HG02943 (cell line): ENCODE data around the gene NOTCH1.

ENCODE experiments used
- ATAC-seq: cut with Tn5 transposase; IDR thresholded peaks from one replicate; pipeline ENCODE4 v1.9.1; 2021; ENCODE audit warnings: mild to moderate bottlenecking, low read depth, moderate library complexity; ENCODE audit not compliant: unreplicated experiment

The NOTCH1 gene

DNA sequence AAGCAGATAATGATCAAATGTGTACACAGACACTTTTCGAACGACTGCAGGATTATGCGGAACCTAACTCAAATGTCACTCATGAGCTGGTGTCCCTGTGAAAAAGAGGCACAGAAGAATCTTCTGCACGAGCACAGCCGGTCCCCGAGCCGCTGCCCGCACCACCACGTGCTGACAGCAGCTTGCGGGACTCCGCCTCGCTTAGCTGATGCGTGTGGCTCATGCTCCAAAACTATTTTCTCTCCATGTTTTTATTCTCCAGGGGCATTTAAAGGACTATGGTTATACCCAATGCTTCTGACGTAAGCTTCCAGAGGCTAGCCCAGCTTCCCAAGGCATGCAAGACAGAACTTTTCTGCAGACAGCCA, 72.5 kb downstream of the NOTCH1 start:
- no peak for ATAC-seq

- no peak for ATAC-seq
Observed at GRCh38 chr9:136472640-136473353, 73.1 kb downstream of the NOTCH1 start.

DNA sequence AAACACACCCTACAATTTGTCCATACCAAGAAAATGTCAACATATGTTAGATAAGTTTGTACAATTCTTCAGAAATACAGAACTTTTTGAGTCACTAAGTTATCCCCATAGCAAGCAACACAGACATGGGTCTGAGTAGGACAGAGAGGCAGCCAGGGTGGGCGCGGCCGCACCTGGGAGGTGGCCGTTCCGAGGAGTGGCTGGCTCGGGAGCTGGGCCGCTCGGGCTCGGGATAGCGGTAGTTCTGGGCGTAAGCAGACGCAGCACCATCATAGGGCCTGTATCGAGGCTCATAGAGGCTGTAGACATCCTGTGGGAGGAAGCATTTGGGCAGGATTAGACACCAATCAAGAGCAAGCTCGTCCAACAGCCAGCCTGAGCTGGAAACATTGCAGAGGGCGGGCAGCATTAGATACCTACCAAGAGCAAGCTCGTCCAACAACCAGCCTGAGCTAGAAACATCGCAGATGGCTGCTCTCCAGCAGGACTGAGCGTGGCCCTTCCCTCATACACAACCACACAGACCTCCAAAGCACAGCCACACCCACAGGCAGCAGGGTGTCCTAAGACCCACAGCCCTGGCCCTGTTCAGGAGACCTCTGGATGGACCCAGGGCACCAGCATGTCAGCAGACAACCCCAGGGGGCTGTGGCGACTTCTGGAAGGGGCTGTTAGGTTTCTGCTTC, 73.9 kb downstream of the NOTCH1 start:
- no peak for ATAC-seq

DNA sequence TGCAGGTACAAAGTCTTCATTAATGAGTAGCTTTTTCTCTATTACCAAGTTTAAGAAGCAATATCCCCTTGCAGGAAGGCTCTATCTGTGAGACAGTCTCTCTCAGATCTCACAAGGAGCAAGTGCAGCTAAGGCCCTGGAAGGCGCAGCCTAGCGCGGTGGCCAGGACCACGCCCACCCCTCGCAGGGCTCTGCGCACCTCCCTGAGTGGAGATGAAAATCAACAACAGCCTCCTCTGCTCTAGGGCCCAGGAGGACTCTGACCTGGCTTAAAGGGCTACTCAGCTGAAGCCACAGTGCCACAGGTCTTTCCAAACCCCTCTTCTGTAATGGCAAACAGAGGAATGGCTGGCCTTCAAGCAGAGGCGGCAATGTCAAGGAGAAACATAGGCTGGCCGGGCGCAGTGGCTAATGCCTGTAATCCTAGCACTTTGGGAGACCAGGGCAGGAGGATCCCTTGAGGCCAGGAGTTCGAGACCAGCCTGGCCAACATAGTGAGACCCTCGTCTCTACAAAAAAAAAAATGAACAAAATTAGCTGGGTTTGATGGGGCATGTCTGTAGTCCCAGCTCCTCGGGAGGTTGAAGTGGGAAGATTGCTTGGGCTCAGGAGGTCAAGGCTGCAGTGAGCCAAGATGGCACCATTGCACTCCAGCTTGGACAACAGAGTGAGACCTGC, 74.9 kb downstream of the NOTCH1 start:
- ATAC-seq = no peak

DNA sequence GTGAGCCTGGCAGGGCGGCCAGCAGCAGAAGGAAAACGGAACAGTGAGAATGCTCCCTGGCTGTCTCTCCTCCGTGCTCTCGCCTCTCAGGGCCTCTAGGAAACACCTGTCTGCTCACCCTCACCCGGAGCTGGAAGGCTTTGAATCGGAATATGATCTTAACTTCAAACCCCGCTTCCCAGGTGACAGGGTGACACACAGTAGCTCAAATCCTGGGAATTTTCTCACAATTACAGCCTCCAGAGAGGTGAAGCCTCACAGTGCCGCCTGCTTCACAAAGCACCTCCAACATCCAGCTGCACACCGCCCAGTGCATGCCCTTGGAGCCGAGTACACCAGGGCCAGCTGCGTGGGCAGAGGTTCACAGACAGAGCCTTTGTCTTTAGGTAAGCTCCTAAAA, 75.5 kb downstream of the NOTCH1 start:
- no peak for ATAC-seq

DNA sequence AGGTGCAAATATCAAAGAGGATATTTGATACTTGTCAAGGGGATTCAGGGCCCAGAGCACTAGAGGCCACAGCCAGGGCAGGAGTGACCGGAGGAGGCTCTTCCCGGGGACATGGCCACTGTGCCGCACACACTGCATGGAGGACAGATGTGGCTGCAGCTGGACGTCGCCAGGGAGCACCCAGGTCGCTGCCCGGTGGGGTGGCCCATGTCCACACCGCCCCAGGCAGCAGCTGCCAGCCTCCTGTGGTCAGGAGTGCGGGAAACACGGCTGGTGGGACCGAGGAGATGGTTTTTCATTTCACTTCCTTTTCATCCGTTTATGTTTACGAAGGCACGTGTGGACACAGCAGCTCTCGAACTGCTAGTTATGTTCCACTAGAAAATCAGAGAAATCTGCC, 78.1 kb downstream of the NOTCH1 start:
- no peak for ATAC-seq

DNA sequence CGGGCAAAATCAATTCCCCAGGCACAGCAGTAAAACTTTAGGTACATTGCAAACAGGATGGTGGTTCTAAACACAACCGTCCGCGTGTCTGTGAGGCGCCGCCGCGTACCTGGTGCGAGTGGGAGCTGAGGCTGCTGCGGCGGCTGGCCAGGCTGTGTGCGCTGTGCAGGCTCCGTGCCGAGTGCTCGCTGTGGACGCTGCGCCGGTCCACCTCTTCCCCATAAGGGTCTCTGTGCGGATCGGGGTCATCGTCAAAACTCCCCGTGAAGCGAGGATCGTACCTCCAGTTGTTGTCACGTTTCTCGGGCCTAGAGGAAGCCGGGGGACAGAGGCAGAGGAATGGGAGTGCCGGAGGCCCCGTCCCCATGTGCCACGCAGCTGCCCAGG, 79.7 kb downstream of the NOTCH1 start:
- ATAC-seq = no peak

- ATAC-seq = no peak
Observed at GRCh38 chr9:136465500-136466154, 80.2 kb downstream of the NOTCH1 start.

DNA sequence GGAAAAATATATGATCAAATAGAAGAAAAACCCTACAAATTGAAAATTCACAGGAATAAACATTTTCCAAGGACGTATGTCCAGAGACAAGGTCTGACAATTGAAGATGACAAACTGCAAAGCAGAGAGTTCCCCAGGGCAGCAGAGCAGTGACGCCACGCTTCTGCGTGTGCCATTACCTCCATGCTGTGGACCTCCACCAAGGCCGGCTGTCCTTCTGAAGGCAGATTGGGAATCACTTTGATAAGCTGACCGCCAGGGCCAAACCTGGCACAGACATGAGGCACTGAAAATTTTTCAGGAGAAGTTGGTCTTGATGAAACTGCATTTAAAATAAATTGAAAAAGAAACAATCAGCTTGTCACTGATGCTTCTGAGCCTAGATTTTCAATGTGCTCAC, 81.6 kb downstream of the NOTCH1 start:
- ATAC-seq = no peak

DNA sequence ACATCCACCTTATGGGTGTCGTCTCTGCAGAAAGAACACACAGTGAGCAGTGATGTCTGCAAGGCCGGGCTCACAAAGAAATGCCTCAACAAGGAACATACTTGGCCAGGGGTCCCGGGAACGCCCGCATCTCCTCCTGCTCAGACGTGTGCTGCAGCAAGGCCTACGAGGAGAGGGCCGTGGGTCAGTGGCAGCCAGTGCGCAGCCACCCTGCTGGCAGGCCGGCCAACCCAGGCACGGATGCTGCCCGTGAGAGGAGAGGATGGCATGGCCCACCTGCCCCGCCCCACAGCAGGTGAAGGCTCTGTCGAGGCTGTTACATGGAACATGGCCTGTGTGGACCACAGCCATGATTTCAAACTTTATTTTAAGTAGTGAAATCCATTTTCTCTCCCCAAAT, 82.3 kb downstream of the NOTCH1 start:
- ATAC-seq = no peak

DNA sequence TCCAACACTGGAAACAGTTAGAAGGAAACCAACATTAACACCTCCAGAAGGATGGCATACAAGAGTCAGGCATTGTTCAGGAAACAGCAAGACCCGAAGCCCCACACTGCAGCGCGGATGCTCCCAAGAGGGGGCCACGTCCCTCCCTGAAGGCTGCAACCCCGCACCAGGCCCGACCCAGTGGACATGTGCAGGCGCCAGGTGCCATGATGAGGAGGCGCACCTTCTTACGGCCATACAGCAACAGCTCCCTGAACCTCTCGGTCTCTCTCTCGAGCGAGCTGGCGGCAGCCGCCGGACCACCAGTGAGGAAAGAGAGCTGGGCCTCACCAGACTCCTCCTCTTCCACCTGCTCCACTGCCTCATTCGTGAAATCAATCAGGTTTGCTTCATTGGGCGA, 83.2 kb downstream of the NOTCH1 start:
- ATAC-seq = no peak

DNA sequence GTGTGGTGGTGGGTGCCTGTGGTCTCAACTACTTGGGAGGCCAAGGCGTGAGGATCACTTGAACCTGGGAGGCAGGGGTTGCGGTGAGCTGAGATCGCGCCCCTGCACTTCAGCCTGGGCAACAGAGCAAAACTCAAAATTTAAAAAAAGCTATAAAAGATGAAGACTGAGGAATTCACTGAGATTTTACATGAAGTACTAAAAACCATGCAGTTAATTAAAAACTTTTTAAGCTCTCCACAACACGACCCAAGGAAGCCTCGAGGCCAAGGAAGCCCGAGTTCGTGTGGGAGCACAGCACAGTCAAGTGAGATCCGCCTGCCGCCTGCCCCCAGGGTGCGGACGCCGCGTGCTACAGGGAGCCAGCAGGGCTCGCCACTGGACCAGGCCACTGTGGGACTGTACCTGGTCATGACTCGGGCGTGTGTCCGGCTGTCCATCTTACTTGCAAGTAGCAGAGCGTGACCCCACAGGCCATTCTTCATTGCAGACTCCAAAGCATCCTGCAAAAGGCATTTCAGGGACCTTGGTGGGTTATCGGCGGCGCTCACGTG, 85.0 kb downstream of the NOTCH1 start:
- no peak for ATAC-seq

DNA sequence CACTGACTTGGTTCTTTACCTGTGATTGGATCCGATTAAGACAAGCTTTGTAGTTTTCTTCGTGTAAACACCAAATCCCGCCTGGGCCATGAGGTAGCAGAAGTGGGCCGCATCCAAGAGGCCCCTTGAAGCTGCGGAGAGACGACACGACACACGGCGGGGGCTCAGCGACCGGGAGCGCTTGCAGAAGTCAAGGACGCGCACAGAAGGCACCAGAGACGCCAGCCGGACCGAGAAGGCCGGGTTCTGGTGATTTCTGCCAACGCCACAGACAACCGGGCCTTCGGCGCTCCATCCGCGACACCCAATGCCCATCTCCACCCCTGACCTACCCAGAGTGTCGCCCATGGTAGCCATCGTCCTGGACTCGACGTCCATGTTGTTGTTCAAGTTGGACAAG, 86.4 kb downstream of the NOTCH1 start:
- no peak for ATAC-seq

DNA sequence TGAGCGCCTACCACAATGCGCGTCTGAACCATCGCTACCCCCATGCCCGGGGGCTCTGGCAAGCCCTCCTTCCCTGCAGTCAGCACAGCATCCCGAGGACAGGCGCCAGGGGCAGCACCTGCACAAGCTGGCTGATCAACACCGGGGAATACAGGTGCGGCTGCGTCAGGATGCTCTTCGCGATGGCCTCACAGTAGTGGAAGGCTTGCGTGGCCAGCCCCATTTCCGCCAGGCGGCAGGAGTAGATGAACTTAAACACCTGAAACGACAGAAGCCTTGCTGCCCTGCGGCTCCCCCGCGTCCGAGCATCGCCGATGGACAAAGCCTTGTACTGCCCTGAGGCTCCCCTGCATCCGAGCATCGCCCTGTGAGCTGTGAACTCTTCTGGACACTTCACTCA, 88.5 kb downstream of the NOTCH1 start:
- no peak for ATAC-seq

DNA sequence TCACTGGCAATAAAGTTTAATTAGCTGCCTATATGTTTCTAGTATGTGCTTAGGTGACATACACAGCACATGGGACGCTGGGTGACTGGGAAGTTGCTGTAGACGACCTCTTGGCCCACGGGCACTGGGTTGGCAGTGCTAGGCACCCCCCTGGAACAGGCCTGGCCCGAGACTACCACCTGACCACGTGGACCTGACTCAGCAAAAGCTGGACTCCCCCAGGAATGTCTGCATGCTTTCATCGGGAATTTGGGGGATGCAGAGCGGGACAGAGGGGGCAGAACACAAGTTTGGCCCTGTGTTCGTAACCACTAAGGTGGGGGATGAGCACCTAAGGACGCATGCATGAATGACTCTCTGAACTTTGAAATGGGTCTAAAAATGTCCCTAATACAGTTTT, 89.6 kb downstream of the NOTCH1 start:
- ATAC-seq = no peak

- no peak for ATAC-seq
Observed at GRCh38 chr9:136455043-136456002, 90.5 kb downstream of the NOTCH1 start.

DNA sequence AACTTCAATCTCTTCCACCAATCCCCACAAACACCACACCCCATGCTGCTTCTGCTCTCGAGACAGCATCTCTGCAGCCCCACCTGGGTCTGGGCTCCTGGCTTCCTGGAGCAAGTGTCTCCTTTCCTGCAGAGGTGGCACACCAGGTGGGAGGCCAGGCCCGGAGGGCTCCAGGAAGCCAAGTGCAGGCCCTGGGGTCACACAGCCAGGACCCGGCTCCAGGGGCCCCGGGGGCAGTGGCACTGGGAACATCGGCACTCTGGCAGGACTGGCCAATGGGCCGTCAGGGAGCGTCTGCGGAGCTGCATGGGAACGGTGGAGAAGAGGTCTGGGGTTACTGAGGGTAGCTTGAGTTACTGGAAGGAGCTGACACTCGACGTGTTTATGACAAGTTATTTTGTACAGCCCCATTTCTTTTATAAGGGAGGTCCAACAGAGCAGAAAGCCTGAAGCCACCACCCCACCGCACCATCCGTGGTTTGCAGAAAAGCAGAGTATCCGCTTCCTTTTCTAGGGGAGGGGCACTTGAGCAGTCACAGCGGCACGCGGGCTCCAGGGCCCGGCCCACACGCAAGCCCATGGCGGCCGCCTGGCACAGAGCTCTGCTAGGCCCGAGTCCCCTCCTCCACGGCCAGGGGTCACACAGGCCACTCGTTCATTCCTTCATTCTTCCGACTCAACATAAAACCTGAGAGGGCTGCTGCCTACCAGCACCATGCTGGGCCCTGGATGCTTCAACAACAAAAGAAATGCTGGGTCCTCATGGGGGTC, 91.6 kb downstream of the NOTCH1 start:
- ATAC-seq = no peak

GRCh38 chr9:136453326-136453725, 92.5 kb downstream of the NOTCH1 start:
- no peak for ATAC-seq

GRCh38 chr9:136451221-136451877, 94.5 kb downstream of the NOTCH1 start:
- no peak for ATAC-seq
